A549 (cell line): ENCODE measurements around the gene DDR2.

Source experiments
- RNF2 ChIP-seq: fragments of 200-600 bp; sonication (generic); IDR thresholded peaks from 2 replicates; pipeline ENCODE4 v1.6.1; 2016; ENCODE audit warnings: low read depth, mild to moderate bottlenecking, antibody characterized with exemption, moderate library complexity, borderline replicate concordance
- TF ChIP-seq, protein P1 (sequence below): fragments of >200 bp; sonication (Bioruptor Twin); formaldehyde crosslinking; IDR thresholded peaks from 3 replicates; pipeline ENCODE4 v1.6.1; 2016

DNA sequence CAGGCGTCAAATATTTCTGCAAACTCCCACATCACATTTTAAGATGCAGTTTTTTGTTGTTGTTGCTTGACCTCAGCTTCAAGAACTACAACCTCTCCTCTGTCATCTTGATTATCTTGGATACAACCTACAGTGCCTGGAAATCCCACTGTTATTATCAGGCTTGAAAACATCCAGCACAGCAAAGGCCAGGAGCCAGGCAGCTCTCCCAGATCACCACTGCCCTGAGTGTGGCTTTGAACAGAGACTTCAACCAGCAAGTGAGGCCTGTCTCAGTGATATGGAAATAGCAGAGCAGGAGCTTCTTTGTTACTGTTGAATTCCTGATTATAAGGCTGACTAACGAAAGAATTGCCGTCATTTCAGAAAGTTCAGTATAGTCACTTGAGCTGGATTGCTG is 200.2 kb downstream of the DDR2 start:
- no peak for TF ChIP-seq RNF2
- TF ChIP-seq, protein P1, sequence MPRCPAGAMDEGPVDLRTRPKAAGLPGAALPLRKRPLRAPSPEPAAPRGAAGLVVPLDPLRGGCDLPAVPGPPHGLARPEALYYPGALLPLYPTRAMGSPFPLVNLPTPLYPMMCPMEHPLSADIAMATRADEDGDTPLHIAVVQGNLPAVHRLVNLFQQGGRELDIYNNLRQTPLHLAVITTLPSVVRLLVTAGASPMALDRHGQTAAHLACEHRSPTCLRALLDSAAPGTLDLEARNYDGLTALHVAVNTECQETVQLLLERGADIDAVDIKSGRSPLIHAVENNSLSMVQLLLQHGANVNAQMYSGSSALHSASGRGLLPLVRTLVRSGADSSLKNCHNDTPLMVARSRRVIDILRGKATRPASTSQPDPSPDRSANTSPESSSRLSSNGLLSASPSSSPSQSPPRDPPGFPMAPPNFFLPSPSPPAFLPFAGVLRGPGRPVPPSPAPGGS = no peak
